Forelimb muscle (tissue), 1 donor: ENCODE data around the gene HINT3. TPM values are rescaled to one million over a fixed set of nuclear protein-coding genes. Genes with fewer than 3 reads are reported as not detected.
"Not testable (repeated sequence)": the region's sequence is repeated elsewhere in the genome, so short reads cannot be mapped to it uniquely, and the experiment has no call there.

Experiments
- DNase-seq: peaks from one replicate; pipeline ENCODE4 v3.0.0-alpha.2; 2013; ENCODE audit warnings: low read depth
- polyA plus RNA-seq: library from polyadenylated mRNA; unstranded; fragments of 120-200 nt; gene quantifications from one replicate; pipeline ENCODE4 v1.2.1, GENCODE V29; 2013; ENCODE audit not compliant: insufficient read length

Gene HINT3
- polyA plus RNA-seq, 1 donor: 30.0 TPM

DNA sequence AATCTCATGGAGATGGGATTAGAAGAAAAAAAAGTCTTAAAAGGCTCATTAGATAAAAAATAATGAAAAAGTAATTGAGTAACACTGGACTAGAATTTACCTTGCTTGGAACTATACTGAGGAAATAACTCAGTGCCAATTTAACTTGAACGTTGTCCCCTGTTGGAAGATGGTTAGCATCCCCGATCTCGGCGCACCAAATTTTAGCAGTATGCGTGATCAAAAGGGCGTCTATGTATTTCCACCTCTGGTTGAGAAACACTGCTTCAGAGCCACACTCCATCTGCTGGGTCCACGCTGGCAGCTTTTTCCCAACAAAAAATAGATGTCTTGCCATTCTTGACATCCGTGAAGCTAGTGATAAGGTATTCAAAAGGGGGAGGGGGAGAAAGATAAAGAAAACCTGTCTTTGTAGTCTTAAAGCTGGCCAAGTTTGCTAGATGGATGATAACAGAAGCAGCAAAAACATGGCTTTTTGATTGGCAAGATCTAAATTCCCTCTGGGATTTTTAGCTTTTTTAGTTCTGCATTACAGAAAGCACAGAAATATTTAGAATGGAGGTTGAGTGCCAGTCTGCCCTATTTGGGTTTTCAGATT is 6.4 kb downstream of the HINT3 start:
- DNase-seq: no peak

DNA sequence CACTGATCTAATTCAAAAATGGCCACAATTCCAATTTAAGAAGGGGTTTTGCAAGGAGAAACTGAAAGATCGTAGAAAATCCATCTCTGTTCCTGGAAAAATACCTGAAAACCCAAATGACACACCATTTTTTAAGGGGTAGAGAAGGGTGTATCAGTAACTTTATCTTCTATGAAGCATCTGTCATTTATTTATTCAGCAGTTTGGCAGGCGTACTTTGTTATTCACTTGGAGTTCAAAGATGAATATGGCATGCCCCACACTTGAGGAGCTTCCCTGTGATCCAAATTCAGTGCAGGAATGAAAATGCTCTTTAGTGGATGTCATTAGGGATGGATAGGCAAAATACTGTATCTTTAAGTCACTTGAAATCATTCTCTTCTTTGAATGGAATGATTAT is 7.2 kb downstream of the HINT3 start:
- no peak for DNase-seq

DNA sequence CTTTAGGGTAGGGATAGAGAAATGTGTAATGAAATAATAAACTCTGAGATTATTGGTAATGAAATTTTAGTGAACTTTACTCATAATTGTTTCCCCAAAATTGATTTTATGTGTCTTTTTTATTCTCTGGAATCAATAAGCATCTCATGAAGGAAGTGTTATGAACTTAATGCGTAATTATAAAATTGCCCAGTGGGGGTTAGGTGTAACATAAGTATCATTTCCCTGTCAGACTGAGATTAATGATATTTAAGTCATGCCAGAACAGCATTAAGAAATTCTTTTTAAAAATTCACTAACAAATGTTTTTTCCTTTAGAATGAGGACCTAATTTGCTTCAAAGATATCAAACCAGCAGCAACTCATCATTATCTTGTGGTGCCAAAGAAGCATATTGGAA is 10.0 kb downstream of the HINT3 start:
- no peak for DNase-seq

DNA sequence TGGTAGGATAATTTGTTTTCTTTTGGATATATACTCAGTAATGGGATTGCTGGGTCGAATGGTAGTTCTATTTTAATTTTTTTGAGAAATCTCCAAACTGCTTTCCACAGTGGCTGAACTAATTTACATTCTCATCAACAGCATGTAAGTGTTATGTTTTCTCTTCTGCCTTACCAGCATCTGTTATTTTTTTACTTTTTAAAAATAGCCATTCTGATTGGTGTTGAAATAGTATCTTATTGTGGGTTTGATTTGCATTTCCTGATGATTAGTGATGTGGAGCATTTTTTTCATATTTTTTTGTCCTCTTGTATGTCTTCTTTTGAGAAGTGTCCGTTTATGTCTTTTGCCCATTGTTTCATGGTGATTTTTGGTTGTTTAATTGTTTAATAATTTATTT is 11.9 kb downstream of the HINT3 start:
- no peak for DNase-seq

DNA sequence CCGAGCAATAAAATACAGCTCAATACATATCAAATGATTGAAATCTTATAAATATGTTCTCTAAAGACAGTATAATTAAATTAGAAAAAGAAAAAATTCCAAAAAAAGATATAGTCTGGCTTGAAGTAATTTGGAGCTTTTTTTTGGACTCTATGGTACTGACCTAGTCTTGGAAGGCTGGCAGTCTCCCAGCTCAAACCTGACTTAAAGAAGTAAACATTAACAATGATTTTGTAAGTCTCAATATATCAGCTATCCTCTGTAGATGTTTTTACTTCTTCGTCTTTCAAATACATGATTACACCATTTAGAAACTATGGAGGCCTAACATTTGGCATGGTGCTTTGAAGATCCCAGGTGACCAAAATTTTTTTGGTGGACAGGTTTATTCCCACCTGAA is 14.2 kb downstream of the HINT3 start:
- DNase-seq: no peak

DNA sequence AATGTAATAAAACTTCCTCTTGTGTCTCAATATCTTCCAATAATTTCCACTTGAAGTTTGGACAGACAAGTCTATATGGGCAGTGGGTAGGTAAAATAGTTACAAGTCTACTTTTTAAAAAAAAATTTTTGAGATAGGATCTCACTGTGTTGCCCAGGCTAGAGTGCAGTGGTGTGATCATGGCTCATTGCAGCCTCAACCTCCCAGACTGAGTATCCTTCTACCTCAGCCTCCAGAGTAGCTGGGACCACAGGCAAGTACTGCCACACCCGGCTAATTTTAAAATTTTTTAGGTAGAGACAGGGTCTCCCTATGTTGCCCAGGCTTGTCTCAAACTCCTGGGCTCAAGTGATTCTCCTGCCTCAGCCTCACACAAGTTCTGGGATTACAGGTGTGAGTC is 15.9 kb downstream of the HINT3 start:
- not testable (repeated sequence) for DNase-seq

DNA sequence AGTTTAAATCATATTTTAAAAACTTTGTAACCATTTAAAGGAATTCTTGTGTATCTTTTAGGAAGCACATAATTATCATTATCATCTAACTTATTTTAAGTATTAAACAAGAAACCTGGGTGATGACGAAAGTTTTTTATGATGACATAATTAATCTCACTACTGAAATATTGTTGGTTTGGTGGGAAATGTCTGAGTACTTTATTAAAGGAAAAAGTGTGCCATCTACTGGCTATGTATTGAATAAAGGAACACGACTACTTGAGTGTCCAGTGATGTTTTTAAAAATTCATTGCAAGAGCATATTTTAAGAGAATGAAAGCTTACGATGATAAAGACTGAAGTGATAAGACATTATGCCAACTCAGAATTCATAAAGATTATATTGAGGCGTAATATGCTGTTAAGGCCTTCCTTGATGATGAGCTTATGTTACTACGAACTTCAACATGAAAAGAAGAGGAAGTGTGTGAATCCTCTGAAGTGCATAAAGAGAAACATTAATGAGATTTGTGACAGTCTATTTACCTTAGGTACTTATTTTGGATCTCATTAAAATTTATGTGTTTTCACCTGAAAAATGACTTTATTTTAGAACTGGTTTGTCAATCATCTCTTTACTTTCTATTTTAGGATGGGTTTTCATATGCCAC is 17.8 kb downstream of the HINT3 start:
- DNase-seq: no peak

DNA sequence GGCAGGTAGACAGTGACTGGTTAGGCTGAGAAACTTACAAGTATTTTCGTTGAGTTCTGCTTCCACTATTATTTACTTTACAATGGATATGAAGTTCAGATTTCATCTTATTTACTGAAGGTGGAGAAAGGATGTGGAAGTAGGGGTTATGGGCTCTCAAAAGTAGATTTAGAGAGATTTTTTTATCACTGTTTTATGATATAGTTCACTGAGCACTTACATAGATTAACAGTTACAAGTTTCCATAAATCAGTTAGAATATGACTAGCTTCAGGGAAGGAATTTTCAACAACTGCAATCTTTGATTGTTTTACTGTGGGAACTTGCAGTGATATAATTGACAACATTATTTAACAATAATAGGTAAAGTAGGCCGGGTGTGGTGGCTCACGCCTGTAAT is 22.5 kb downstream of the HINT3 start:
- no peak for DNase-seq

DNA sequence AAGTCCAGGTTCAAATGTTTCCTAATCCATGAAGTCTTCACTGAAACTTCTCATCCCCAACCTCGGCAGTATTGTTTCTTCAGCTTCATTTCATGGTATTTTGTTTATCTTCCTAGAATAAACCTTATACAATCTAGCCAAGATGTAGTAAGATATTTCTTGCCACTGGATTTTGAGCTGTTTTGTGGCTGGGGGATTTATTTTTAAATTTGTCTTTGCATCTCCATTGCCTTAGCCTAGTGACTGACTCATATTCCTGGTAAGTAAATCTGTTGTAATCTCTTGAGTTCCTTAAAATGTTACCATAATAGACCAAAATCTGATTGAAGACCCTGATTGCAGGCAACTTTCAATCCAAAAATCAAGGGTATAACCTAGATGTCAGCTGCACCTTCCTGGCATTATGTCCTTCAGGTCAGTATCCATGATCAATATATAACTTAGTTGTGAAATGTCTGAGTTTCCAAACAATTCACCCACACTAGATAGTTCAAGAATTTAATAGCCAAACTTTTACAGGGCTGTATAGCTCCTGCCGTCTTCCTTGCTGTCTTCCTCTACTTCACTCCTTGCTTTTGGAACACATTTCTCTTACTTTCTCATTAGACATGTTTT is 25.1 kb downstream of the HINT3 start:
- no peak for DNase-seq

DNA sequence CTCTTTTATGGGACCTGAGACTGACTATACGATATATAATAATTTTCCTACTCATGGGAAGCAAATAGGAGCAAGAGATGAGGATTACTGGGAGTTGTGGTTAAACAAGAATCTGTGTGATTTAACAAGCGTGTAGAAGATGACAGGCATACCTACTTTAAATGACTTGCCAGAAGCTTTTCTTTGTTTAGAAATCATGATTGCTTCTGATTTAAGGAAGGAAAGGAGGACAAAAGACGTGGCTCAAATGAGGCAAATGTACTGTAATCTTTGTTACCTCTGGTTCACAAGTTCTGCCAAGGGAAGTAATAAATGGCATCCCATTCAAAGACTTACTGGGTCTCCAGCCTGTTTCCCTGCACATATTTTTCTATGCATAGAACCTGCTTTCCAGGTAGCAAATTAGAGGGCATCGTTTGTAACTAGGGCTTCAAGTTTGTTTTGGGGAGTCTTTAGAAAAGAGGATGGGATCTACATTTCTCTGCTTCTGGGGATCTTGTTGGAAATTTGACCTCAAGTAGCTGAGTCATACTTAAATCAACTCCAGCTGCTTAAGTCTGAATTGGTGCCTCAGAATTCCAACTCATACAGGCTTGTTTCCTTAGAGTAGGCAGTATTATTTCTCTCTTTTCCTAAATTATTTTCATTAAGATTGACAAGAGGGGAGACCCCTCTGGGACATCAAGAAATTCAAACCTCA is 26.8 kb downstream of the HINT3 start:
- DNase-seq: no peak

DNA sequence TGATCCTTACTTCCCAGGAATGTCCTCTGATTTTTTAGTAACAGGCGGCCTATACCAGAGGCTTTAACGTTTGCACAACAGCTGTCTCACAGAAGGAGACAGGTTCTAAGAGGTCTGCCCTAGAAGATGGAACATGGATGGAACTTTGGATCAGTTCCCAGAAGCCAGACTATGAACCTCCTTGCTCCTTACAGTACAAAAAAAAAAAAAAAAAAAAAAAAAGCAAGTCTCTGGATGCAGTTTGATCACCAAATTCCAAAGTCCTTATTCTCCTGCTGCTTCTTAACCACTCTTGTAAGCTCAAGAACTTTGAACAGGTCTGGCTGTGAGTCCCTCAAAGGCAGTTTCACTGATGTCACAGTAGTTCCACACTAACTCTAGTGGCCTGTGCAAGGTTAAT is 27.7 kb downstream of the HINT3 start:
- no peak for DNase-seq

DNA sequence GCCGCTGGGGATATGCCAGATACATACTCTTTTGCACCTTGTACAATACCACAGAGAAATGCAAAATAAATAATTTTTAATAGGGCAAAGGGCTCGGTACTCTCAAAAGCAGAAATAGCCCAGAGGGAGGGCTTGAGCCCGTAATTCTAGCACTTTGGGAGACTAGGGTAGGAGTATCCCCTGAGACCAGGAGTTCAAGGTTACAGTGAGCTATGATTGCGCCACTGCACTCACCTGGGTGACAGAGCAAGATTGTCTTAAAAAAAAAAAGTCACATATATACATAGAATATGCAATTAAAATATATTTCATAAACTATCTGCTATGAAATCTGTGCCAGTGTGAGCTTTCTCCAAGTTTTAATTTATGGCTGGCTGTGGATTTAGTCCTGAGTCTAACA is 29.0 kb downstream of the HINT3 start:
- no peak for DNase-seq

DNA sequence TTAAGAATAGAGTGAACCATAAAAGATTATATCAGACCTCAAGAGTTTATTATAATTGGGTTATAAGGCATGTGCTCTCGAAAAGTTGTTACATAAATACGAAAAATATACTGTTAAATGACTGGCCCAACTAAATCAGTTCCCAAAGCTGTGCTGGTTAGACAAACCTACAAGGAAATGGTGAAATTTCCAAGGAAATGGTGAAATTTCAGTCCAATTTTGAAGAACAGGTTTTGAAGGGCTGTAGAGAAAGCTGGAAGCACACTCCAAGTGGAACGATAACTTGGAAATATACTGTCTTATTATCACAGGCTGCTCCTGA is 29.4 kb downstream of the HINT3 start:
- no peak for DNase-seq

DNA sequence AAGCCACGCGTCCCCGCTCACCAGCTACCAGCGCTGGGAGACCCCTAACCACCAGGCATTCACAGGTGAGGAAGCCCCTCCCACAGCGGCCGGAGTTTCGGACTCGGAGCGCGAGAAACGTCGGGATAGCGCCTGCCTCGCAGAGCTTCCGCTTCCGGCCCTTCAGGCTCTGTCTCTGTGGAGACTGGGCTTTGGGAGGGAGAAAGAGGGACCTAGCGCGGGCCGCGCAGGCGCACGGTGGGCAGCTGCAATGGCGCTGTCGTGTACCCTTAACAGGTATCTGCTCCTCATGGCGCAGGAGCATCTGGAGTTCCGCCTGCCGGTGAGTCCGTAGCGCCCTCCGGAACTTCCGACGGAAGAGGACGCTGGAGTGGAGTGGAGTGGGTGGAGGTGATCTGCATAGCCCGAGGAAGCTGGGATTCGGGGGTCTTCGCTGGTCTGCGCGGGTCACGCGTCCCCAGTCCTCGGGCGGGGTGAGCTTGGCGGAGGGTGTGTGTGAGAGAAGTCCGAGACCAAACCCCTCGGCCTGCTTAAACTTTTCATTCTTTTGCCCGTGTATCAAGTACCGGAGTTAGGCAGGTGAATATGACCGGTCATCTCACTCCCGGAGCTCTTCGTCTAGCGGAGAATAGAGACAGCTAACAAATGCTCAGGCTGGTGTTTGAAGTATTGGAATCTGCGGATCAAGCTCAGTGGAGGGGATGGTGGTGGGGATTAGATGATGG is 29.9 kb downstream of the HINT3 start, which contains the start of gene TRMT11:
TSS of gene TRMT11 (plus strand) at position 240 of the 725 bp plus-strand sequence. CDS start at position 251, 11 bp downstream.
- DNase-seq: peak; percentile 81

DNA sequence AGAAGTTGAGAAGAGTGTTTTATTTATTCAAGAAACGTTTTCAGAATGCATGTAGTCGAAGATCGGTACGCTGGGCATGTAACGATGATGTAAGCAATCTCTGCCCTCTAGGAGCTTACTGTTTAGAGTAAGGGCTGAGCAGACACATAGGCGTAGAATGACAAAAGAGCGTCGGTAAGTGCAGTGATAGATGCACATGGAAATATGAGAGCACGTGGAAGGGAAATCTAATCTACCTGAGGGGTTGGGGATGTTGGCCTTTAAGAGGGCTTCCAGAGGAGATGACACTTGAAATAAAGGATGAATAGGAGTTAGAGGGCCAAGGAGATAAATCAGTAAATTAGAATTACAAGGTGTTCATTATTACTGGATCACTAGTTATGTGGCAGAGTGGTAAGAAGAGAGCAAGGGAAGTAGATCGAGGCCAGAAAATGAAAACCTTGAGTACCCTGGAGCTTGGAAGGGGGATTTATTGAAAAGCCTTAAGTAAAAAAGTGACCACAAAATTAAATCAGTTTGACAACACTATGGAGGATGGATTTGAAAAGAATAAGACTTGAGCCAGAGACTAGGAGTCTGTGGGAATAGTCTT is 30.6 kb downstream of the HINT3 start:
- DNase-seq: no peak

DNA sequence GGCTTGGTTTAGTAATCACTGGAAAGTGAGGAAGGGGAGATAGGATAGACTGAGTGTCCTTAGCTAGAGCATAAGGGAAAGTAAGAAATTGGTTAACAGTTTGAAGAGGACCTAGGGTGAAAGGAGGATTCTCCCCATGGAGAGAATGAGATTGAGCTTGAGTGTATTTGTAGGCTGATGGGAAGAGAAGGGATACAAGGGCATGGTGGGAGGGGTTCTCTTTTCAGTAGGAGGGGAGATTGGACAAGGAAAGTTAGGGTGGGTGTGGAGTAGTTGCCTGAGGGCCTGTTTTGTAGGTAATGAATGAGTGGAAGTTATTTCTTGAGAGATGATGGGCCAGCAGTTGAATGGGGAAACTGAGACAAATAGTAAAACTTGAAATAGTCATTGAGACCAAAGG is 31.7 kb downstream of the HINT3 start:
- no peak for DNase-seq

DNA sequence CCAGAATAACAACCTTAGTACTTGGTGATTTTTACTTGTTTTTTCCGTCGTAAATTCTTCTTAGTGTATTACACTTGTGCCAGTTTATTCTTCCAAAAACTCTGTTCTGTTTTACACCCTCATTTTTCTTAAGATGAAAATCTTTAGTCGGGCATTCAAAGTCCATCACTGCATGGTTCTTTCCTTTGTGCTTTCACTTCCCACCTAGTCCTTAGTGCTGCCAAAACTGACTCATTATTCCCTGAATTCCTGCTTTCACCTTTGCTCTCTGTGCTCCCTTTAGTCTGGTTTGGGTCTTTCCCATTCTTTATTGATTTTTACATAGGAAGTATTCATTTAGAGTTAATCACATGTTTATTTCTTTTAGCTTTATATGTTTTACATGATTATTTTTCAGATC is 33.1 kb downstream of the HINT3 start:
- no peak for DNase-seq

DNA sequence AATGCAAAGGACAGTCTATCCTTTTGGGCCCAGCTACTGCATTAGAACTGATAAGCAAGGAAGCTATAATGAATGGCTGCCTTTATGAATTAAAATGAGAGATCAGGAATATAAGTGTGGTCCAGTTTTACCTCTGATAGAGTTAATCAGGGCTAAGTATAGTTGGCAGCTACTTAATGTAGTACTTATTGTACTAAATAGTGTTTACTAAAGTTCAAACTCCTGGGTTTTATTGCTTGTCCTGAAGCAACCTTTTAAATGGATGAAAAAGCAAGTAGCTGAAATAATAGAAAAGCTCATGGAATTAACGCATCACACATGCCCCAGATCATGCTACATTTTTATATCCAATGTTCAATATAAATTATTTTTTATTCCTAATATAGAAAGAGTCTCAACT is 35.1 kb downstream of the HINT3 start:
- DNase-seq: no peak

DNA sequence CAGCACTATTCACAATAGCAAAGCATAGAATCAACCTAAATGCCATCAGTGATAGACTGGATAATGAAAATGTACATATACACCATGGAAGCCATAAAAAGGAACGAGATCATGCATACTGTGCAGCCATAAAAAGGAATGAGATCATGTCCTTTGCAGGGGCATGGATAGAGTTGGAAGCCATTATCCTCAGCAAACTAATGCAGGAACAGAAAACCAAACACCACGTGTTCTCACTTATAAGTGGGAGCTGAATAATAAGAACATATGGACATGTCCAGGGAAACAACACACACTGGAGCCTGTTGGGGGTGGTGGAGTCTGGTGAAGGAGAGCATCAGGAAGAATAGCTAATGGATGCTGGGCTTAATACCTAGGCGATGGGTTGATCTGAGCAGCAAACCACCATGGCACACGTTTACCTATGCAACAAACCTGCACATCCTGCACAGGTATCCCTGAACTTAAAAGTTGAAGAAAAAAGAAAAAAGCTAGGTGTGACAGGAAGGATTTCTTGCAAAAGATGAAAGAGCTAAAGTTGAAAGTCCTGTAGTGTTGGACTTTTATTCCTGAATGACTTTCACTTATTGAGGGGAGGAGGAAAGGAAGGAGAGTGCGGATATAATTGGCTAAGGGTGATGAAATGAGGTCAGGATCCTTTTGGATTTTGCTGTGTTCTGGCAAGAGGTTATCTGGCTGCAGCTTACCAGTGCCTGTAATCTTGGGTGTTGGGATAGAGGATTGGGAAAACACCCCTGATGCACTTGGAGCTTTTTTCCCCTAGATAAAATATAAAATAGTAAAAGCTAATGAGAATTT is 38.3 kb downstream of the HINT3 start:
- no peak for DNase-seq

DNA sequence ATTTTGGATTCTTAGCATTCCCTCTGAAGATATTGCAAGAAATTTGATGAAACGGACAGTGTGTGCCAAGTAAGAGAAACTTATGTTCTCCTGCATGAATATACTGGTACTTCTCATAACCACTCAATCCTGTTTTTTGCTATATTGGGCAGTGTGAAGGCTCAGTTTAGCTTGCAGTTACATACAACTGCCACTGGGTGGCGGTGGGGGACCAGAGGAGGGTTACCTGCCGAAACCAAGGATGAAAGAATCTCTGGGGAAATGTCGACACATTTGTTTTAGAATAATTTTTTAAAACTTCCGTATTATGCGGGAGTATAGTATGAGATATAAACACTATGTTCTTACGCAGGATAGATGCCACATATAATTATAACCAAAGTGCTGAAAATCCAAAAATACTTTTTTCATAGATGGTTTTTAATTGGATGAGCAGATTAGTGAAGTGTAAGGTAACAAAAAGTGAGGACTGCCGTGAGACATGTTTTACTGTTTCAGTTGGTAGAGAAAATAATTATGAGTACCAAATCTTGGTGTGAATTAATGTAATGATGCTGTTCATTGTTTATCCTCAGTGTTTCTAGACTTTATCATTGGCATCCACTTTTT is 39.5 kb downstream of the HINT3 start:
- peak; percentile 24 for DNase-seq
